Measurements from ENCODE around the gene AEBP1.

DNA sequence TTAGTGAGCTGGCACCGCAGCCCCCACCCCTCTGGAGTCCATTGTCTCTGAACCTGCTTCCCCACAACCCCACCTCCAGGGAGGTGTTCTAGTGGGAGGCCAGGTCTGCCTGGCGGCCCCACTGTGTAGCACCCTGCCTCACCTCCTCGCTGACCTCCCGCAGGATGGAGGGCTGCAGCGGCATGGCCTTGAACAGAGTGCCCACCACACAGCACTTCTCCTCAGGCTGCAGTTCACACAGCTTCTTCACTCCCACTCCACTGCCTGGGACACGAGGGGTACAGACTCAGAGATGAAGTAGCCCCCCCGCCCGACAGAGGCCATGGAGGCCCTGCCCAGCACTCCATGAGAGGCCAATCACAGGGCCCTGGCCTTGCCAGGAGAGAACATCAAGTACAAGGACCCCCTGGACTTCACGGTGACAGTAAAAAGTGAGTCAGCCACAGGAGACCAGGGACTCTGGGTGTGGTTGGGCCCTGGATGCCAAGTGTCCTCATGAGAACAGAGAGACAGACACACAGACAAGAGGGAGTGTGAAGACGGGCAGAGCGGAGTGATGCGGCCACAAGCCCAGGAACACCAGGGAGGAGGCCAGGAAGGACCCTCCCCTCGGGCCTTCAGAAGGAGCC is 13.8 kb downstream of the AEBP1 start:
- TF ChIP-seq, protein P1, sequence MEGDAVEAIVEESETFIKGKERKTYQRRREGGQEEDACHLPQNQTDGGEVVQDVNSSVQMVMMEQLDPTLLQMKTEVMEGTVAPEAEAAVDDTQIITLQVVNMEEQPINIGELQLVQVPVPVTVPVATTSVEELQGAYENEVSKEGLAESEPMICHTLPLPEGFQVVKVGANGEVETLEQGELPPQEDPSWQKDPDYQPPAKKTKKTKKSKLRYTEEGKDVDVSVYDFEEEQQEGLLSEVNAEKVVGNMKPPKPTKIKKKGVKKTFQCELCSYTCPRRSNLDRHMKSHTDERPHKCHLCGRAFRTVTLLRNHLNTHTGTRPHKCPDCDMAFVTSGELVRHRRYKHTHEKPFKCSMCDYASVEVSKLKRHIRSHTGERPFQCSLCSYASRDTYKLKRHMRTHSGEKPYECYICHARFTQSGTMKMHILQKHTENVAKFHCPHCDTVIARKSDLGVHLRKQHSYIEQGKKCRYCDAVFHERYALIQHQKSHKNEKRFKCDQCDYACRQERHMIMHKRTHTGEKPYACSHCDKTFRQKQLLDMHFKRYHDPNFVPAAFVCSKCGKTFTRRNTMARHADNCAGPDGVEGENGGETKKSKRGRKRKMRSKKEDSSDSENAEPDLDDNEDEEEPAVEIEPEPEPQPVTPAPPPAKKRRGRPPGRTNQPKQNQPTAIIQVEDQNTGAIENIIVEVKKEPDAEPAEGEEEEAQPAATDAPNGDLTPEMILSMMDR (IDR thresholded peaks at IDR 0.05) = no peak
- TF ChIP-seq POLR2A (IDR thresholded peaks at IDR 0.05) = no peak
